ENCODE measurements around the gene SALL4. TPM values are rescaled to one million over a fixed set of nuclear protein-coding genes. Genes with fewer than 3 reads are reported as not detected.

The SALL4 gene
- total RNA-seq, 1 donor from 2014 or later = 178 TPM

GRCh38 chr20:51736947-51737346, 65.4 kb downstream of the SALL4 start:
- no peaks in the 10 kb centered on the region for H3K9me3 Mint-ChIP-seq (ENCODE audit: low read depth)
- TF ChIP-seq, protein P1, sequence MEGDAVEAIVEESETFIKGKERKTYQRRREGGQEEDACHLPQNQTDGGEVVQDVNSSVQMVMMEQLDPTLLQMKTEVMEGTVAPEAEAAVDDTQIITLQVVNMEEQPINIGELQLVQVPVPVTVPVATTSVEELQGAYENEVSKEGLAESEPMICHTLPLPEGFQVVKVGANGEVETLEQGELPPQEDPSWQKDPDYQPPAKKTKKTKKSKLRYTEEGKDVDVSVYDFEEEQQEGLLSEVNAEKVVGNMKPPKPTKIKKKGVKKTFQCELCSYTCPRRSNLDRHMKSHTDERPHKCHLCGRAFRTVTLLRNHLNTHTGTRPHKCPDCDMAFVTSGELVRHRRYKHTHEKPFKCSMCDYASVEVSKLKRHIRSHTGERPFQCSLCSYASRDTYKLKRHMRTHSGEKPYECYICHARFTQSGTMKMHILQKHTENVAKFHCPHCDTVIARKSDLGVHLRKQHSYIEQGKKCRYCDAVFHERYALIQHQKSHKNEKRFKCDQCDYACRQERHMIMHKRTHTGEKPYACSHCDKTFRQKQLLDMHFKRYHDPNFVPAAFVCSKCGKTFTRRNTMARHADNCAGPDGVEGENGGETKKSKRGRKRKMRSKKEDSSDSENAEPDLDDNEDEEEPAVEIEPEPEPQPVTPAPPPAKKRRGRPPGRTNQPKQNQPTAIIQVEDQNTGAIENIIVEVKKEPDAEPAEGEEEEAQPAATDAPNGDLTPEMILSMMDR (IDR thresholded peaks at IDR 0.05; ENCODE audit: unreplicated experiment) = no peak
- H3K4me3 Mint-ChIP-seq (ENCODE audit: low read depth) = no peak overlapping the region
- no peak for DNase-seq (ENCODE audit: low spot score, unreplicated experiment)
- H3K27ac Mint-ChIP-seq = peak overlapping the region; percentile 48
- no peaks in the 10 kb centered on the region for H3K27me3 Mint-ChIP-seq
- no peaks in the 10 kb centered on the region for H3K36me3 Mint-ChIP-seq (ENCODE audit: insufficient read depth)
- peaks cover 24% of the 10 kb centered on the region for H3K4me1 Mint-ChIP-seq (ENCODE audit: low read depth)

DNA sequence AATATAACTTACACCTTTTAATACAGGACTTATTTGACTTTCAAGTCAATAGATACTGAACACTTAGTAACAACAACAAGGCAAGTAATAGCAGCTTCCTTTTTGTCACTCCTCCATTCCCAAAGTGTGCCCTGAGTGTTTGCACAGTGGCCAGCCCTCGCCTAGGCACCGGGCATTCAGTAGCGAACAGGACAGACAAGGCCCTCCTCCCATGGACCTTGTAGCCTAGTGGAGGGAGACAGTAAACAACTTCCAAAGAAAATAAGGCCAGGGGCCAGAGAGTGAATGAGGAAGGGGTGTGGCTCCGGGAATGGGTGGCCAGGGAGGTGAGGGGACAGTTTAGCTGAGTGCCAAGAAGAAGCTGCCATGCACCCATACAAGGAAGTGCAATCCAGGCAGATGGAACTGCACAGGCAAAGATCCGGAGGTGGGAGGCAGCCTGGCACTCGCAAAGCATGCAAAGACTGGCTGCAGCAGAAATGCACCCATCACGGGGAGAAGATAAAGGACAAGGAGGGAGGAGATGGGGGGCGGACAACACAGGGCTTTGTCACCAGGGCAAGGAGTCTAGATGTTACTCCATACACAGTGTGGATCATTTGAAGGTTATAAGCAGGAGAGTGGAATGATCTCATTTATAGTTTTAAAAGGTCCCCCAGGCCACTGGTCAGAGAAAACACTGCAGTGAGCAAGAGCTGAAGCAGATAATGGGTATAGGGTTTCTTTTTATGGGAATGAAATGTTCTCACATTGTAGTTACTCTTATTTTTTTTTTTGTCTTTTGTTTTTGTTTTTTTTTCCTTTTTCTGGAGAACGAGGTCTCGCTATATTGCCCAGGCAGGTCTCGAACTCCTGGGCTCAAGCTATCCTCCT, 66.4 kb downstream of the SALL4 start:
- H3K27ac Mint-ChIP-seq = peak overlapping the region; percentile 62
- TF ChIP-seq, protein P1 (IDR thresholded peaks at IDR 0.05; ENCODE audit: unreplicated experiment) = no peak
- H3K4me1 Mint-ChIP-seq (ENCODE audit: low read depth) = peaks cover 24% of the 10 kb centered on the region
- H3K9me3 Mint-ChIP-seq (ENCODE audit: low read depth) = no peaks in the 10 kb centered on the region
- no peaks in the 10 kb centered on the region for H3K27me3 Mint-ChIP-seq
- DNase-seq (ENCODE audit: low spot score, unreplicated experiment) = no peak
- no peak overlapping the region for H3K4me3 Mint-ChIP-seq (ENCODE audit: low read depth)
- no peaks in the 10 kb centered on the region for H3K36me3 Mint-ChIP-seq (ENCODE audit: insufficient read depth)

DNA sequence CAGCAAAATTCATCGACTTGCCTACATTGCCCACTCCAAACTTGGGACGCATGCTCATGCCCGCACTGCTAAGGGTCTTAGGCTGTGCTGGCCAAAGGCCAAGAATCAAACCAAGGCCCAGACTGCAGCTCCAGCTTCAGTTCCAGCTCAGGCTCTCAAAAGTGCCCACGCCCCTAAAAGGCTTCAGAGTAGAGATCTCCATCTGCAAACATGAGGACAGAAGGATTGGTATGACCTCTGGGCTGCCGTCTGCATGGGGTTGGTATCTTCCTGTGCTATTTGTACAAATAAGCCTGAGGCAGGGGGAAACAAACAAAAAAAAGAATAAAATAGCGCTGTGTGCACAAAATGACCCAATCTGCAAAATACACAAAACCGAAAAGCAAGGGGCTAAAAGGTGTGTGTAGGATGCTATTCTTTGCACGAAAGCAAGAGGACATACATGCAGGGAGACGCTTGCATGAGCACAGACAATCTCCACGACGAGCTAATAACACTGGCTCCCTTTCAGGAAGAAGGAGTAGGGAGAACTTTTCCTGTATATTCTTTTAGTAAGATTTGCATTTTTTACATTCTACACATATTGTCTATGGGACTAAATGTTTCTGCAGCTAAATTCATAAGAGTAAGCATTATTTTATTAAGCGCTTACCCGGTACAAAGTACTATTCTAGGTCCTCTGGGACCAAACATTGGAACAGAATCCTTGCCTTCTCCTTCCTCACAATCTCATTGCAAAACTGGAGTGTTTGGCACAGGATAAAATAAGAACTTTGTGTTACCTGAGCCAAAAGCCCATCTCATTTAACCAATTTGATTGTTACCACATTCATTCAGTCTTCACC, 67.2 kb downstream of the SALL4 start:
- peaks cover 24% of the 10 kb centered on the region for H3K4me1 Mint-ChIP-seq (ENCODE audit: low read depth)
- TF ChIP-seq, protein P1 (IDR thresholded peaks at IDR 0.05; ENCODE audit: unreplicated experiment) = no peak
- H3K27me3 Mint-ChIP-seq = no peaks in the 10 kb centered on the region
- peak overlapping the region; percentile 62 for H3K27ac Mint-ChIP-seq
- DNase-seq (ENCODE audit: low spot score, unreplicated experiment) = no peak
- no peaks in the 10 kb centered on the region for H3K9me3 Mint-ChIP-seq (ENCODE audit: low read depth)
- H3K36me3 Mint-ChIP-seq (ENCODE audit: insufficient read depth) = no peaks in the 10 kb centered on the region
- no peak overlapping the region for H3K4me3 Mint-ChIP-seq (ENCODE audit: low read depth)

DNA sequence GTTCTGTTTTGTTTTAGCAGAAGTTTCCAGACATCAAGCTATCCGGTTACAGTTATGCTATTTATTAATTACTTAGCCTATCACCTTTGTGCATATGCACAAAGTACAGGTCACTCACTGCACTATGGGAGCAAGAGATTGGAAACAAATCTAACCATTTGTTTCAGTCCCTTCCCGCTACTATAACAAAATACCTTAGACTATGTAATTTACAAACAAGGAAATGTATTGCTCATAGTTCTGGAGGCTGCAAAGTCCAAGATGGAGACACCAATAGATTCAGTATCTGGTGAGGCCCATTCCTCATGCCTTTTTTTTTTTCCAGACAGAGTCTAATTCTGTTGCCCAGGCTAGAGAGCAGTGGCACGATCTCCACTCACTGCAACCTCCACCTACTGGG, 69.3 kb downstream of the SALL4 start:
- peaks cover under 1% of the 10 kb centered on the region for H3K36me3 Mint-ChIP-seq (ENCODE audit: insufficient read depth)
- no peak overlapping the region for H3K27ac Mint-ChIP-seq
- no peak overlapping the region for H3K4me3 Mint-ChIP-seq (ENCODE audit: low read depth)
- H3K4me1 Mint-ChIP-seq (ENCODE audit: low read depth) = peaks cover 23% of the 10 kb centered on the region
- no peak for DNase-seq (ENCODE audit: low spot score, unreplicated experiment)
- H3K27me3 Mint-ChIP-seq = no peaks in the 10 kb centered on the region
- H3K9me3 Mint-ChIP-seq (ENCODE audit: low read depth) = no peaks in the 10 kb centered on the region
- TF ChIP-seq, protein P1 (IDR thresholded peaks at IDR 0.05; ENCODE audit: unreplicated experiment) = no peak

Other genes with a start within 250 kb of the SALL4 start
- gene ATP9A, start 34.1 kb downstream of the SALL4 start, total RNA-seq = 81.2 and 88.1 TPM in 2 replicates

Data from progenitor cell of endocrine pancreas (in vitro differentiated cells).